Mesothelial cell of epicardium (in vitro differentiated cells): ENCODE measurements around the gene OTOS. TPM values are rescaled to one million over a fixed set of nuclear protein-coding genes. Genes with fewer than 3 reads are reported as not detected.

Source experiments
- DNase-seq, 2 experiments: peaks; one replicate each; pipeline ENCODE4 v3.0.0; 2021; ENCODE audit warnings: low spot score in 2 of 2; ENCODE audit not compliant: unreplicated experiment in 2 of 2
- H3K27ac Mint-ChIP-seq: 2 replicates; pipeline ENCODE4 v1.8.0; 2021; ENCODE audit warnings: mixed read lengths
- H3K27me3 Mint-ChIP-seq: 2 replicates; pipeline ENCODE4 v1.8.0; 2021; ENCODE audit warnings: low read depth, mixed read lengths
- H3K36me3 Mint-ChIP-seq: 2 replicates; pipeline ENCODE4 v1.8.0; 2021; ENCODE audit warnings: mixed read lengths
- H3K4me1 Mint-ChIP-seq: 2 replicates; pipeline ENCODE4 v1.8.0; 2021; ENCODE audit warnings: mixed read lengths
- H3K4me3 Mint-ChIP-seq: 2 replicates; pipeline ENCODE4 v1.8.0; 2021; ENCODE audit warnings: mild to moderate bottlenecking, moderate library complexity, mixed read lengths
- H3K9me3 Mint-ChIP-seq: 2 replicates; pipeline ENCODE4 v1.8.0; 2021; ENCODE audit warnings: mixed read lengths
- CTCF ChIP-seq: fragments of 200-600 bp; sonication (generic); IDR thresholded peaks from one replicate; pipeline ENCODE4 v1.5.0; 2021; ENCODE audit warnings: antibody characterized with exemption; ENCODE audit not compliant: unreplicated experiment
- total RNA-seq: library from RNA; stranded (reverse); gene quantifications from 3 replicates; pipeline ENCODE4 v1.2.1, GENCODE V29; 2021

OTOS gene
- total RNA-seq, 1 donor from 2014 or later, result not detected

GRCh38 chr2:240163844-240164574 lies 23.6 kb upstream of the OTOS start:
- no peaks in the 10 kb centered on the region for H3K36me3 Mint-ChIP-seq
- no peak for DNase-seq
- H3K9me3 Mint-ChIP-seq, result no peaks in the 10 kb centered on the region
- no peak overlapping the region for H3K4me3 Mint-ChIP-seq
- H3K27ac Mint-ChIP-seq, result no peak overlapping the region
- no peaks in the 10 kb centered on the region for H3K4me1 Mint-ChIP-seq
- TF ChIP-seq CTCF, result no peak
- H3K27me3 Mint-ChIP-seq, result peaks cover 34% of the 10 kb centered on the region

GRCh38 chr2:240162939-240163714 lies 22.7 kb upstream of the OTOS start:
- no peak overlapping the region for H3K4me3 Mint-ChIP-seq
- no peak for TF ChIP-seq CTCF
- H3K36me3 Mint-ChIP-seq, result no peaks in the 10 kb centered on the region
- H3K9me3 Mint-ChIP-seq, result no peaks in the 10 kb centered on the region
- no peak for DNase-seq
- peaks cover 32% of the 10 kb centered on the region for H3K27me3 Mint-ChIP-seq
- H3K4me1 Mint-ChIP-seq, result no peaks in the 10 kb centered on the region
- H3K27ac Mint-ChIP-seq, result no peak overlapping the region

- H3K27ac Mint-ChIP-seq, result no peak overlapping the region
- H3K36me3 Mint-ChIP-seq, result no peaks in the 10 kb centered on the region
- DNase-seq, result no peak
- H3K4me1 Mint-ChIP-seq, result no peaks in the 10 kb centered on the region
- no peaks in the 10 kb centered on the region for H3K9me3 Mint-ChIP-seq
- no peak overlapping the region for H3K4me3 Mint-ChIP-seq
- peaks cover 30% of the 10 kb centered on the region for H3K27me3 Mint-ChIP-seq
- TF ChIP-seq CTCF, result no peak
Observed at GRCh38 chr2:240162531-240162930, 22.1 kb upstream of the OTOS start.

- Mint-ChIP-seq H3K9me3 (no peaks in the 10 kb centered on the region), H3K27ac (no peak overlapping the region), H3K4me1 (no peaks in the 10 kb centered on the region), H3K36me3 (no peaks in the 10 kb centered on the region), H3K27me3 (peaks cover 30% of the 10 kb centered on the region), H3K4me3 (no peak overlapping the region)
- no peak for TF ChIP-seq CTCF
- DNase-seq, result no peak
Observed at GRCh38 chr2:240162032-240162431, 21.6 kb upstream of the OTOS start.

GRCh38 chr2:240161087-240161750 lies 20.8 kb upstream of the OTOS start:
- no peak for DNase-seq
- Mint-ChIP-seq H3K27ac (no peak overlapping the region), H3K9me3 (no peaks in the 10 kb centered on the region), H3K36me3 (no peaks in the 10 kb centered on the region), H3K27me3 (peaks cover 27% of the 10 kb centered on the region), H3K4me1 (no peaks in the 10 kb centered on the region), H3K4me3 (no peak overlapping the region)
- no peak for TF ChIP-seq CTCF
